GM23338 (cell line): ENCODE measurements around the gene CFAP410. TPM values are rescaled to one million over a fixed set of nuclear protein-coding genes. Genes with fewer than 3 reads are reported as not detected.

Source experiments
- ATAC-seq: fragments of 200-7000 bp; cut with Tn5 transposase; 3 replicates; pipeline ENCODE4 v1.9.1; 2020
- DNase-seq: peaks from one replicate; pipeline ENCODE4 v3.0.0-alpha.2; 2015; ENCODE audit warnings: low spot score
- H2AFZ ChIP-seq: fragments of 200-600 bp; sonication (generic); 2 replicates; pipeline ENCODE4 v1.8.0; 2016; ENCODE audit warnings: antibody characterized with exemption, mild to moderate bottlenecking, moderate library complexity
- H3F3A ChIP-seq: fragments of 200-600 bp; sonication (generic); replicated peaks from 2 replicates; pipeline ENCODE4 v1.8.0; 2017; ENCODE audit warnings: antibody characterized with exemption, mixed run types, low read depth
- H3K27ac ChIP-seq: fragments of 200-600 bp; sonication (generic); 2 replicates; pipeline ENCODE4 v1.6.1; 2016; ENCODE audit warnings: low read depth
- H3K27me3 ChIP-seq: fragments of 200-600 bp; sonication (generic); 2 replicates; pipeline ENCODE4 v1.8.0; 2016; ENCODE audit warnings: mild to moderate bottlenecking, mixed run types, moderate library complexity; ENCODE audit not compliant: insufficient read depth
- H3K36me3 ChIP-seq: fragments of 200-600 bp; sonication (generic); 2 replicates; pipeline ENCODE4 v1.8.0; 2016; ENCODE audit warnings: mild to moderate bottlenecking; ENCODE audit not compliant: insufficient read depth
- H3K4me1 ChIP-seq: fragments of 200-600 bp; sonication (generic); 2 replicates; pipeline ENCODE4 v1.8.0; 2016; ENCODE audit warnings: mild to moderate bottlenecking, moderate library complexity; ENCODE audit not compliant: insufficient read depth
- H3K4me2 ChIP-seq: fragments of 200-600 bp; sonication (generic); 2 replicates; pipeline ENCODE4 v1.7.1; 2017; ENCODE audit warnings: mixed run types
- H3K4me3 ChIP-seq: fragments of 200-600 bp; sonication (generic); 2 replicates; pipeline ENCODE4 v1.6.1; 2016; ENCODE audit warnings: mixed run types
- H3K79me2 ChIP-seq: fragments of 200-600 bp; sonication (generic); replicated peaks from 2 replicates; pipeline ENCODE4 v1.8.0; 2017; ENCODE audit warnings: mild to moderate bottlenecking; ENCODE audit not compliant: insufficient read depth
- H3K9me2 ChIP-seq: fragments of 200-600 bp; sonication (generic); 2 replicates; pipeline ENCODE4 v1.8.0; 2017; ENCODE audit not compliant: insufficient read depth
- H4K20me1 ChIP-seq: fragments of 200-600 bp; sonication (generic); replicated peaks from 2 replicates; pipeline ENCODE4 v1.8.0; 2017; ENCODE audit warnings: mild to moderate bottlenecking; ENCODE audit not compliant: insufficient read depth
- H3K27ac Mint-ChIP-seq: 2 replicates; pipeline ENCODE4 v1.8.0; 2020; ENCODE audit warnings: inconsistent platforms, mild to moderate bottlenecking, moderate library complexity, mixed read lengths
- H3K27me3 Mint-ChIP-seq: 3 replicates; pipeline ENCODE4 v1.8.0; 2022; ENCODE audit warnings: low read depth, mild to moderate bottlenecking, moderate library complexity, mixed read lengths, inconsistent platforms; ENCODE audit not compliant: insufficient read depth, poor library complexity
- H3K36me3 Mint-ChIP-seq: 3 replicates; pipeline ENCODE4 v1.8.0; 2021; ENCODE audit warnings: low read depth, mild to moderate bottlenecking, inconsistent platforms, moderate library complexity, mixed read lengths
- H3K4me1 Mint-ChIP-seq: 3 replicates; pipeline ENCODE4 v1.8.0; 2020; ENCODE audit warnings: mild to moderate bottlenecking, inconsistent platforms, mixed read lengths
- H3K4me3 Mint-ChIP-seq: 3 replicates; pipeline ENCODE4 v1.8.0; 2021; ENCODE audit warnings: moderate library complexity, mild to moderate bottlenecking, inconsistent platforms, mixed read lengths
- H3K9me3 Mint-ChIP-seq: 3 replicates; pipeline ENCODE4 v1.8.0; 2020; ENCODE audit warnings: moderate library complexity, mild to moderate bottlenecking, inconsistent platforms, mixed read lengths
- CREB1 ChIP-seq: fragments of 250-450 bp; sonication (Bioruptor Pico); IDR thresholded peaks from 2 replicates; pipeline ENCODE4 v1.5.0; 2020; ENCODE audit warnings: low read depth, mild to moderate bottlenecking, moderate library complexity
- EZH2 ChIP-seq: fragments of 200-600 bp; sonication (generic); IDR thresholded peaks from one replicate; pipeline ENCODE4 v1.8.0; 2017; ENCODE audit warnings: antibody characterized with exemption, mild to moderate bottlenecking, low read depth; ENCODE audit not compliant: unreplicated experiment
- EZH2phosphoT487 ChIP-seq: fragments of 200-600 bp; sonication (generic); IDR thresholded peaks from one replicate; pipeline ENCODE4 v1.8.1; 2018; ENCODE audit warnings: antibody characterized with exemption; ENCODE audit not compliant: unreplicated experiment
- JUNB ChIP-seq: IDR thresholded peaks from one replicate; pipeline ENCODE4 v1.6.1; 2016; ENCODE audit warnings: antibody characterized with exemption; ENCODE audit not compliant: unreplicated experiment
- NANOG ChIP-seq: IDR thresholded peaks from 2 replicates; pipeline ENCODE4 v1.6.1; 2016; ENCODE audit warnings: antibody characterized with exemption, borderline replicate concordance
- POLR2AphosphoS5 ChIP-seq: IDR thresholded peaks from 2 replicates; pipeline ENCODE4 v1.6.1; 2016; ENCODE audit warnings: antibody characterized with exemption, low read depth
- STAT1 ChIP-seq: IDR thresholded peaks from one replicate; pipeline ENCODE4 v1.6.1; 2016; ENCODE audit warnings: antibody characterized with exemption; ENCODE audit not compliant: unreplicated experiment
- ZNF114 ChIP-seq: fragments of 250-450 bp; sonication (Bioruptor Pico); IDR thresholded peaks from 2 replicates; pipeline ENCODE4 v1.5.0; 2020; ENCODE audit warnings: mild to moderate bottlenecking, moderate library complexity
- ZNF331 ChIP-seq: fragments of 250-450 bp; sonication (Bioruptor Pico); IDR thresholded peaks from 2 replicates; pipeline ENCODE4 v1.5.0; 2020; ENCODE audit warnings: low read depth, mild to moderate bottlenecking, moderate library complexity
- ZNF462 ChIP-seq: fragments of 250-450 bp; sonication (Bioruptor Pico); IDR thresholded peaks from 2 replicates; pipeline ENCODE4 v1.5.0; 2020; ENCODE audit warnings: mild to moderate bottlenecking, moderate library complexity
- polyA plus RNA-seq: library from polyadenylated mRNA; unstranded; fragments of >200 nt; fragmentation: Nextera tagmentation; extraction: Ambion mirVana; gene quantifications from 2 replicates; pipeline ENCODE4 v1.2.1, GENCODE V29; 2016
- total RNA-seq: library from RNA; depleted of rRNA; stranded (reverse); fragments of >200 nt; shearing (Covaris generic); gene quantifications from 2 replicates; pipeline ENCODE4 v1.2.3, GENCODE V29; 2014
- TF ChIP-seq, protein P1 (sequence below), 2 experiments: fragments of 200-600 bp in 1 of 2; sonication (generic) in 1 of 2; conservative IDR thresholded peaks; 2 replicates each; pipeline versions ENCODE4 v1.5.1 to v1.6.1; 2016 to 2017; ENCODE audit warnings: antibody characterized with exemption in 2 of 2, low read depth in 2 of 2, mild to moderate bottlenecking in 2 of 2, moderate library complexity in 1 of 2
- TF ChIP-seq, protein P2 (sequence below): IDR thresholded peaks from 2 replicates; pipeline ENCODE4 v1.6.1; 2016; ENCODE audit warnings: antibody characterized with exemption

CFAP410 gene
- total and polyA plus RNA-seq, 2 experiments from 2014 or later = 11.0 to 24.0 TPM

DNA sequence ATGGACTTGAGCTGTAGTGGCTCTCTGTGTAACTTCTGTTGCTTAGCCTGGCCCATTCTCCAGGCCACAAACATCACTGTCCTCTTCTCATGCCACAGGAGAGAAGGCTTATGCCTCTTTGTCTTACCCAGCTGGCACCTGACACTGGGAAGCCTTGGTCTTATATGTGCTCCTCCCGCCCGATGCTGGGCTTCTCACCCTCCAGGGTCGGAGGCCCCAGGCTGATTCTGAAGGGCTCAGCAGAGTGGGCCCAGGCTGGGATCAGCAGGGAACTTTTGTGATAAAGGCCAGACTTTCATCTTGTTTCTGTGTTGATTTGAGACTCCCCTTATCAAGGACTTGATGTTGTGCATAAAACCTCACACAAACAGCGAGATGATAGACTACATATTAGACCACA, 44.0 kb upstream of the CFAP410 start:
- no peak overlapping the region for H3K27ac ChIP-seq
- no peak overlapping the region for H3K4me2 ChIP-seq
- Mint-ChIP-seq H3K4me3 (no peak overlapping the region), H3K9me3 (peaks cover 27% of the 10 kb centered on the region), H3K27ac (no peak overlapping the region), H3K27me3 (peaks cover 4% of the 10 kb centered on the region), H3K36me3 (no peaks in the 10 kb centered on the region), H3K4me1 (peaks cover 8% of the 10 kb centered on the region; the same call in 2 of the 3 replicates)
- H2AFZ ChIP-seq = no peak overlapping the region
- TF ChIP-seq NANOG = no peak
- no peak for TF ChIP-seq EZH2
- TF ChIP-seq, protein P1, sequence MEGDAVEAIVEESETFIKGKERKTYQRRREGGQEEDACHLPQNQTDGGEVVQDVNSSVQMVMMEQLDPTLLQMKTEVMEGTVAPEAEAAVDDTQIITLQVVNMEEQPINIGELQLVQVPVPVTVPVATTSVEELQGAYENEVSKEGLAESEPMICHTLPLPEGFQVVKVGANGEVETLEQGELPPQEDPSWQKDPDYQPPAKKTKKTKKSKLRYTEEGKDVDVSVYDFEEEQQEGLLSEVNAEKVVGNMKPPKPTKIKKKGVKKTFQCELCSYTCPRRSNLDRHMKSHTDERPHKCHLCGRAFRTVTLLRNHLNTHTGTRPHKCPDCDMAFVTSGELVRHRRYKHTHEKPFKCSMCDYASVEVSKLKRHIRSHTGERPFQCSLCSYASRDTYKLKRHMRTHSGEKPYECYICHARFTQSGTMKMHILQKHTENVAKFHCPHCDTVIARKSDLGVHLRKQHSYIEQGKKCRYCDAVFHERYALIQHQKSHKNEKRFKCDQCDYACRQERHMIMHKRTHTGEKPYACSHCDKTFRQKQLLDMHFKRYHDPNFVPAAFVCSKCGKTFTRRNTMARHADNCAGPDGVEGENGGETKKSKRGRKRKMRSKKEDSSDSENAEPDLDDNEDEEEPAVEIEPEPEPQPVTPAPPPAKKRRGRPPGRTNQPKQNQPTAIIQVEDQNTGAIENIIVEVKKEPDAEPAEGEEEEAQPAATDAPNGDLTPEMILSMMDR (conservative IDR thresholded peaks at IDR 0.05; ENCODE audit: low read depth in 2 of 2) = no peak
- TF ChIP-seq, protein P2, sequence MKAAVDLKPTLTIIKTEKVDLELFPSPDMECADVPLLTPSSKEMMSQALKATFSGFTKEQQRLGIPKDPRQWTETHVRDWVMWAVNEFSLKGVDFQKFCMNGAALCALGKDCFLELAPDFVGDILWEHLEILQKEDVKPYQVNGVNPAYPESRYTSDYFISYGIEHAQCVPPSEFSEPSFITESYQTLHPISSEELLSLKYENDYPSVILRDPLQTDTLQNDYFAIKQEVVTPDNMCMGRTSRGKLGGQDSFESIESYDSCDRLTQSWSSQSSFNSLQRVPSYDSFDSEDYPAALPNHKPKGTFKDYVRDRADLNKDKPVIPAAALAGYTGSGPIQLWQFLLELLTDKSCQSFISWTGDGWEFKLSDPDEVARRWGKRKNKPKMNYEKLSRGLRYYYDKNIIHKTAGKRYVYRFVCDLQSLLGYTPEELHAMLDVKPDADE = no peak
- no peak for TF ChIP-seq ZNF331 (CRISPR knock-in tag)
- TF ChIP-seq JUNB = no peak
- no peak for TF ChIP-seq STAT1
- no peak for TF ChIP-seq EZH2phosphoT487
- TF ChIP-seq CREB1 (CRISPR knock-in tag) = no peak
- TF ChIP-seq POLR2AphosphoS5 = no peak
- no peak for TF ChIP-seq ZNF114 (CRISPR knock-in tag)
- H3K79me2 ChIP-seq = no peaks in the 10 kb centered on the region
- ATAC-seq = no peak
- H3K36me3 ChIP-seq = peaks cover 6% of the 10 kb centered on the region; the same call in 1 of the 2 replicates
- H4K20me1 ChIP-seq = no peaks in the 10 kb centered on the region
- no peaks in the 10 kb centered on the region for H3K4me1 ChIP-seq
- no peaks in the 10 kb centered on the region for H3F3A ChIP-seq
- no peak overlapping the region for H3K4me3 ChIP-seq
- H3K27me3 ChIP-seq = no peaks in the 10 kb centered on the region
- DNase-seq = no peak
- H3K9me2 ChIP-seq = peaks cover 2% of the 10 kb centered on the region; the same call in 1 of the 2 replicates

DNA sequence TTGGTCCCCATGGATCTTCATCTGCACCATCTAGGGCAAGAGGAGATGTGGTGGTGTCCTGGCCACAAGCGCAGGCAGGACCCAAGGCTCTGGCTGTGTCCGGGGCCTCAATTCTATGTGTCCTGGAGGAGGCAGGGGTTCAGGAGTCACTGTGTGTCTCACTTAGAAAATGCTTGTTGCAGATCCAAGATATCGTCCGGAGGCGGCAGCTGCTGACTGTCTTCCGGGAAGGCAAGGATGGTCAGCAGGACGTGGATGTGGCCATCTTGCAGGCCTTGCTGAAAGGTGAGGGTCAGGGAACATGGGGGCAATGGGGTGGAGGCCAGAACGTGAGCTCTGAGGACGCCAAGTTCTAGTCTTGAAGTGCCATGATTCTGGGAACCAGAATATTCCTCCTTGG, 43.3 kb upstream of the CFAP410 start:
- no peak for DNase-seq
- no peak for ATAC-seq
- Mint-ChIP-seq H3K4me1 (peaks cover 10% of the 10 kb centered on the region; the same call in 2 of the 3 replicates), H3K36me3 (no peaks in the 10 kb centered on the region), H3K27me3 (peaks cover 4% of the 10 kb centered on the region), H3K27ac (no peak overlapping the region), H3K4me3 (no peak overlapping the region), H3K9me3 (peaks cover 23% of the 10 kb centered on the region)
- Histone ChIP-seq H3K79me2 (no peaks in the 10 kb centered on the region), H3K4me1 (no peaks in the 10 kb centered on the region), H3K27ac (no peak overlapping the region), H3K27me3 (no peaks in the 10 kb centered on the region), H3F3A (no peaks in the 10 kb centered on the region), H2AFZ (no peak overlapping the region), H3K4me3 (no peak overlapping the region), H3K9me2 (peaks cover 2% of the 10 kb centered on the region; the same call in 1 of the 2 replicates), H4K20me1 (no peaks in the 10 kb centered on the region), H3K4me2 (no peak overlapping the region), H3K36me3 (peaks cover 6% of the 10 kb centered on the region; the same call in 1 of the 2 replicates)
- TF ChIP-seq ZNF331 (CRISPR knock-in tag) (no peak), ZNF114 (CRISPR knock-in tag) (no peak), STAT1 (no peak), ZNF462 (CRISPR knock-in tag) (no peak)
- TF ChIP-seq, protein P2 = no peak
